Right lobe of liver (tissue), 6 donors: ENCODE data around the gene TMC2. TPM values are rescaled to one million over a fixed set of nuclear protein-coding genes. Genes with fewer than 3 reads are reported as not detected.

Experiments used
- ATAC-seq, 4 donors: fragments of 200-7000 bp; cut with Tn5 transposase; one replicate each; pipeline ENCODE4 v1.9.1; 2020; ENCODE audit warnings: mild to moderate bottlenecking in 4 of 4, moderate library complexity in 4 of 4
- DNase-seq, 3 donors: peaks; one replicate each; pipeline ENCODE4 v3.0.0-alpha.2; 2020
- H3K27ac ChIP-seq, 3 donors: fragments of 200-600 bp; one replicate each; pipeline ENCODE4 v1.8.0; 2022
- H3K27me3 ChIP-seq, 2 donors: fragments of 200-600 bp; one replicate each; pipeline ENCODE4 v1.8.0; 2022
- H3K36me3 ChIP-seq, 4 donors: fragments of 200-600 bp; sonication (generic) in 1 of 4; one replicate each; pipeline versions ENCODE4 v1.5.1 to v1.8.0; 2017 to 2022; ENCODE audit warnings: control low read depth in 1 of 4
- H3K4me1 ChIP-seq, 4 donors: fragments of 200-600 bp; sonication (generic) in 1 of 4; one replicate each; pipeline versions ENCODE4 v1.5.1 to v1.8.0; 2017 to 2022; ENCODE audit warnings: control low read depth in 1 of 4
- H3K4me3 ChIP-seq, 3 donors: fragments of 200-600 bp; one replicate each; pipeline ENCODE4 v1.8.0; 2022
- H3K9me3 ChIP-seq, 4 donors: fragments of 200-600 bp; sonication (generic) in 1 of 4; one replicate each; pipeline versions ENCODE4 v1.5.1 to v1.8.0; 2017 to 2022; ENCODE audit warnings: control low read depth in 1 of 4
- POLR2A ChIP-seq: fragments of 450-650 bp; IDR thresholded peaks from one replicate; pipeline ENCODE4 v1.6.1; 2017; ENCODE audit warnings: antibody characterized with exemption, mild to moderate bottlenecking
- WGBS: methylation state at CpG from one replicate; pipeline ENCODE4 v1.1.6; 2018; ENCODE audit warnings: low coverage, low lambda C conversion rate; ENCODE audit not compliant: insufficient coverage; ENCODE audit errors: missing lambda C conversion rate; 5-methylcytosine and 5-hydroxymethylcytosine counted together
- intact Hi-C, 2 donors: fragments of 100-400 bp; cut with DNase I; formaldehyde crosslinking; loops; one replicate each; pipeline versions ENCODE4 v1.11.2 to v1.14.1; 2022
- total RNA-seq, 6 experiments: library from RNA; depleted of rRNA in 2 of 6; stranded (reverse); fragments of >200 nt in 2 of 6; fragmentation: NEBNext Ultra II Directional in 3 of 6; extraction: Animal tissue kit (Norgen Biotek cat#: 25700) in 3 of 6; gene quantifications; one replicate each; pipeline versions ENCODE4 v1.1.0 to v1.2.4, GENCODE V29; 2016 to 2023
- TF ChIP-seq, protein P1 (sequence below), 4 donors: fragments of 200-600 bp in 3 of 4; fragments of 450-650 bp in 1 of 4; IDR thresholded peaks; one replicate each; pipeline versions ENCODE4 v1.5.1 to v1.8.0; 2016 to 2022; ENCODE audit warnings: antibody characterized with exemption in 4 of 4, mild to moderate bottlenecking in 2 of 4
- donor health status: DM: no; HTN: yes; CAD: no.
- donor health status: DM: no; HTN: no; CAD: no.
- donor health status: DM: no; HTN: no; CAD: no.
- donor health status: DM: no; HTN: yes; CAD: no.
- donor health status: DM: no; HTN: yes; CAD: no.

TMC2 gene
- total RNA-seq, 6 experiments from 2014 or later = not detected

DNA sequence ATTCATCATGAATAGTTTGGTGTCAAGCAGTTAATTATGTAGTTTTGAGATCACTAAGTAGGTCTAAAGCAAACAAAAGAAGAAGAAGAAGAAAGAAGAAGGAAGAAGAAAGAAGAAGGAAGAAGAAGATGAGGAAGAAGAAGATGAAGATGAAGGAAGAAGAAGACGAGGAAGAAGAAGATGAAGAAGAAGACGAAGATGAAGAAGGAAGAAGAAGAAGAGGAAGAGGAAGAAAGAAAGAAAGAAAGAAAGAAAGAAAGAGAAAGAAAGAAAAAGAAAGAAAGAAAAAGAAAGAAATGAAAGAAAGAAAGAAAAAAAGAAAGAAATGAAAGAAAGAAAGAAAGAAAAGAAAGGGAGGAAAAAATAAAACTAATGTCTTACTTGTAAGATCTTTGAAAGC, 9.2 kb downstream of the TMC2 start:
- TF ChIP-seq POLR2A = no peak
- TF ChIP-seq, protein P1, sequence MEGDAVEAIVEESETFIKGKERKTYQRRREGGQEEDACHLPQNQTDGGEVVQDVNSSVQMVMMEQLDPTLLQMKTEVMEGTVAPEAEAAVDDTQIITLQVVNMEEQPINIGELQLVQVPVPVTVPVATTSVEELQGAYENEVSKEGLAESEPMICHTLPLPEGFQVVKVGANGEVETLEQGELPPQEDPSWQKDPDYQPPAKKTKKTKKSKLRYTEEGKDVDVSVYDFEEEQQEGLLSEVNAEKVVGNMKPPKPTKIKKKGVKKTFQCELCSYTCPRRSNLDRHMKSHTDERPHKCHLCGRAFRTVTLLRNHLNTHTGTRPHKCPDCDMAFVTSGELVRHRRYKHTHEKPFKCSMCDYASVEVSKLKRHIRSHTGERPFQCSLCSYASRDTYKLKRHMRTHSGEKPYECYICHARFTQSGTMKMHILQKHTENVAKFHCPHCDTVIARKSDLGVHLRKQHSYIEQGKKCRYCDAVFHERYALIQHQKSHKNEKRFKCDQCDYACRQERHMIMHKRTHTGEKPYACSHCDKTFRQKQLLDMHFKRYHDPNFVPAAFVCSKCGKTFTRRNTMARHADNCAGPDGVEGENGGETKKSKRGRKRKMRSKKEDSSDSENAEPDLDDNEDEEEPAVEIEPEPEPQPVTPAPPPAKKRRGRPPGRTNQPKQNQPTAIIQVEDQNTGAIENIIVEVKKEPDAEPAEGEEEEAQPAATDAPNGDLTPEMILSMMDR (IDR thresholded peaks at IDR 0.05) = no peak
- Histone ChIP-seq H3K36me3 (no peaks in the 10 kb centered on the region), H3K4me1 (no peaks in the 10 kb centered on the region), H3K27me3 (no peaks in the 10 kb centered on the region), H3K9me3 (no peaks in the 10 kb centered on the region), H3K27ac (no peak overlapping the region), H3K4me3 (no peak overlapping the region)
- WGBS = 48% methylated on average over 2 of the region's 2 CpGs
- DNase-seq (no peak), ATAC-seq (no peak)
- intact Hi-C loops = no loop called here

DNA sequence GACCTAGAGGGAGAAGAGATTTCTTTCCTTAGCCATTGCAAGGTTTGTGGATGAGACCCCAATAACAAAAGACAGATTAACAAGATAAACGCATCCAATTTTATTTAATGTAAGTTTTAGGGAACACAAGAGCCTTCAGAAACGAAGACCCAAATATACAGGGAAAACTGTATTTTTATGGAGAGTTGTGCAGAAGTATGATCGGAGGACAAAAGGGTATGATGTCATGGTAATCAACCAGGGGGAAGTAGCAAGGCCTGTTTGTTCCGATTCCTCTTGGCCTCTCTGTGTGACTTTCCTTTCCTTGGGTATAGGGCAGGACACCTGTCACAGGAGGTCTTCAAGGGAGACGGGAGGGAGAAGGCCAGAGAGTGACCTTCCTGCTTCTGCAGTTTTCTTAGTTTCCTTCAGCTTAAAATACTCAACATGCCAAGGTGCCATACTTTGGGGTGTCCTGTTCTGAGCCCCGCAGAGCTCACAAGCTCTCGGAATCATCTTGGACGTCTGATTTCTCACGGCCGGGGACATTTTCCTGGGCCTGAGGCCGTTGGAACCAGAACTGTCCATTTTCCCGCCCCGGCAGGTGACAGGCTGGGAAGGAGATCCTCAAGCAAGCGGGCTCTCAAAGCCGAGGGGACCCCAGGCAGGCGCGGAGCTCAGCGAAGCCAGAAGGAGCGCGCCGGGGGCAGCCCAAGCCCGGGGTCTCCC, 21.7 kb downstream of the TMC2 start:
- peaks cover 0 to 3% (median 0%) of the 10 kb centered on the region in 4 donors for H3K4me1 ChIP-seq
- intact Hi-C loops = no loop called here
- TF ChIP-seq POLR2A = no peak
- TF ChIP-seq, protein P1 (IDR thresholded peaks at IDR 0.05) = no peak
- no peak overlapping the region for H3K4me3 ChIP-seq
- 25% methylated on average over 15 of the region's 22 CpGs for WGBS
- no peak for ATAC-seq
- H3K9me3 ChIP-seq = no peaks in the 10 kb centered on the region
- DNase-seq = no peak
- no peak overlapping the region for H3K27ac ChIP-seq
- no peaks in the 10 kb centered on the region for H3K36me3 ChIP-seq
- H3K27me3 ChIP-seq = peaks cover 0 to 13% of the 10 kb centered on the region in 2 donors

DNA sequence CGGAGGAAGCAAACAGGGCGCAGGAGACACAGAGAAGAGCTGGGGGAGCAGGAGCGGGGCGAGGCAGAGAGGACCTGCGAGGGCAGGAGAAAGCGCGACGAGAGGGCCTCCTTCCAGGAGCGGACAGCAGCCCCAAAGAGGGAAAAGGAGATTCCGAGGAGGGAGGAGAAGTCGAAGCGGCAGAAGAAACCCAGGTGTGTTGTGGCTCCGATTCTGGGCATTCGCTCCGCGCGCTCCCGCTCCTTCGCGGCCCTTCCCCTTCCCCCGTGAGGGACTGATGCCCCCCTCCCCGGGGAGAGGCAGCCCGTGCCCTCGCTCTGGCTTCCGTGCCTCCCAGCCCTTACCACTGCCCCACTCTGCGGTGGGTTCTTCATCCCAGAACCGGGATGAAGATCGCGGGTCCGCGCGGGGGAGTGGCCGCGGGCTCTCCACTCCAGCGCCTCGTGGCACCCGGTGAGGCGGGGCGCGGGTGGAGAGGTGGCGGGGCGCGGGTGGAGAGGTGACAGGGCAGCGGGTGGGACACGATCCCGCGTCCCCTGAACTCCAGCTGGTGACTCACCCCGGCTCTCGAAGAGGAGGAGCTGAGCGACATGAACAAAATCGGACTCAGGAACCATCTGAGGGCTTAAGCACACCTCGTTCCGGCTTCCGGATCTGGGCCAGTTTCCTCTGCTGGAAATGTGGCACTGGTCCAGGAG, 22.4 kb downstream of the TMC2 start:
- Histone ChIP-seq H3K9me3 (no peaks in the 10 kb centered on the region), H3K4me1 (peaks cover 0 to 3% (median 0%) of the 10 kb centered on the region in 4 donors), H3K27ac (no peak overlapping the region), H3K36me3 (no peaks in the 10 kb centered on the region), H3K27me3 (peaks cover 0 to 13% of the 10 kb centered on the region in 2 donors), H3K4me3 (no peak overlapping the region)
- ATAC-seq = no peak
- WGBS = 3% methylated on average over 36 of the region's 54 CpGs
- no peak for DNase-seq
- intact Hi-C loops = no loop called here
- TF ChIP-seq, protein P1 (IDR thresholded peaks at IDR 0.05) = no peak
- no peak for TF ChIP-seq POLR2A

DNA sequence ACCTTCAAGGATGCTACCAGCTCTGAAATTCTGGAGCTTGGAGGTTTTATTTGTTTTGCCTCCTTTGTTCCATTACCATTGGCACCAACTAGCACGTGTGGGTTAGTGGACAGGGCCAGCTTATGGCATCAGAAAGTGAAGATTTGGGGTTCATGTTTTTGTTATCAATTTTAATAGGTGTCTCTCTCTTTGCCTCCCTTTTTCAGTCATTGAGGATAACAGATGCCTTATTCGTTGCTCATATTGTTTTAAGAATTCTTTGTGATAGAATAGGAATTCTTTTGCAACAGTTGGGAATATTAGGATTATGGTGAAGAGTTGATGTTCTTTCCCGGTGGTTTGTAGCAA, 22.9 kb downstream of the TMC2 start:
- DNase-seq = no peak
- TF ChIP-seq, protein P1 (IDR thresholded peaks at IDR 0.05) = no peak
- no peak for TF ChIP-seq POLR2A
- 46% methylated on average over 3 of the region's 3 CpGs for WGBS

More for the DNA sequence above, 22.9 kb downstream of the TMC2 start:
- no peak overlapping the region for H3K4me3 ChIP-seq
- no peak overlapping the region for H3K27ac ChIP-seq
- intact Hi-C loops = no loop called here
- H3K27me3 ChIP-seq = peaks cover 0 to 13% of the 10 kb centered on the region in 2 donors
- no peaks in the 10 kb centered on the region for H3K36me3 ChIP-seq
- H3K4me1 ChIP-seq = peaks cover 0 to 3% (median 0%) of the 10 kb centered on the region in 4 donors
- no peaks in the 10 kb centered on the region for H3K9me3 ChIP-seq
- ATAC-seq = no peak
